HEK293 (cell line): ENCODE measurements around the gene ARL8B.
"Not testable (repeated sequence)": the region's sequence is repeated elsewhere in the genome, so short reads cannot be mapped to it uniquely, and the experiment has no call there.

ENCODE experiments used
- CTCF ChIA-PET: fragments of 350-600 bp; formaldehyde crosslinking; extraction: SDS; loops from one replicate; lab custom pipeline; 2021; ENCODE audit warnings: antibody characterized with exemption; lab: Yijun Ruan, JAX
- POLR2A ChIA-PET: fragments of 300-600 bp; formaldehyde crosslinking; extraction: SDS; loops from one replicate; lab custom pipeline; 2020; ENCODE audit warnings: antibody characterized with exemption, inconsistent platforms; lab: Yijun Ruan, JAX
- H3K27ac ChIP-seq: fragments of 200-500 bp; sonication (Bioruptor generic); 2 replicates; pipeline ENCODE4 v1.5.1; 2014; ENCODE audit warnings: low read depth, low read length, control low read depth, inconsistent platforms; ENCODE audit errors: extremely low read depth
- H3K36me3 ChIP-seq, 2 experiments: fragments of 200-500 bp in 1 of 2; sonication (Bioruptor generic) in 1 of 2; 1 replicate in 1 of 2; 2 replicates in 1 of 2; pipeline ENCODE4 v1.5.1; 2014 to 2017; ENCODE audit warnings: inconsistent platforms in 2 of 2, low read length in 2 of 2; ENCODE audit not compliant: control insufficient read depth in 2 of 2, insufficient read depth in 1 of 2
- H3K4me1 ChIP-seq: fragments of 200-500 bp; sonication (Bioruptor generic); 2 replicates; pipeline ENCODE4 v1.5.1; 2014; ENCODE audit warnings: mild to moderate bottlenecking, low read length, inconsistent platforms; ENCODE audit not compliant: control insufficient read depth, insufficient read depth
- H3K4me3 ChIP-seq: 2 replicates; pipeline ENCODE4 v1.5.1; 2011; ENCODE audit warnings: low read depth, mild to moderate bottlenecking, control low read depth, low read length, moderate library complexity
- H3K9me3 ChIP-seq: fragments of 200-500 bp; sonication (Bioruptor generic); 2 replicates; pipeline ENCODE4 v1.5.1; 2014; ENCODE audit warnings: low read depth, low read length, inconsistent platforms; ENCODE audit not compliant: control insufficient read depth, insufficient read depth
- GLIS1 ChIP-seq: fragments of 450-650 bp; formaldehyde crosslinking; IDR thresholded peaks from 2 replicates; pipeline ENCODE4 v1.5.1; 2016; ENCODE audit warnings: missing biosample characterization, missing genetic modification characterization
- KLF16 ChIP-seq: fragments of 450-650 bp; formaldehyde crosslinking; IDR thresholded peaks from 2 replicates; pipeline ENCODE4 v1.5.1; 2017; ENCODE audit warnings: missing biosample characterization, missing genetic modification characterization
- OSR2 ChIP-seq: fragments of 450-650 bp; formaldehyde crosslinking; IDR thresholded peaks from 2 replicates; pipeline ENCODE4 v1.5.1; 2016; ENCODE audit warnings: missing biosample characterization, missing genetic modification characterization
- PRDM10 ChIP-seq: fragments of 450-650 bp; formaldehyde crosslinking; IDR thresholded peaks from 2 replicates; pipeline ENCODE4 v1.5.1; 2016; ENCODE audit warnings: missing biosample characterization, missing genetic modification characterization
- PRDM2 ChIP-seq: fragments of 450-650 bp; formaldehyde crosslinking; IDR thresholded peaks from 2 replicates; pipeline ENCODE4 v1.5.1; 2016; ENCODE audit warnings: missing biosample characterization, missing genetic modification characterization, borderline replicate concordance
- SETDB1 ChIP-seq: IDR thresholded peaks from one replicate; pipeline ENCODE4 v1.6.1; 2017; ENCODE audit warnings: mild to moderate bottlenecking, low read length, moderate library complexity, mixed read lengths; ENCODE audit not compliant: insufficient read length
- SP2 ChIP-seq: fragments of 450-650 bp; formaldehyde crosslinking; IDR thresholded peaks from 2 replicates; pipeline ENCODE4 v1.5.1; 2016; ENCODE audit warnings: missing biosample characterization, missing genetic modification characterization
- SP3 ChIP-seq: fragments of 450-650 bp; formaldehyde crosslinking; IDR thresholded peaks from 2 replicates; pipeline ENCODE4 v1.5.1; 2016; ENCODE audit warnings: missing biosample characterization, missing genetic modification characterization
- ZBTB17 ChIP-seq: fragments of 450-650 bp; formaldehyde crosslinking; IDR thresholded peaks from 2 replicates; pipeline ENCODE4 v1.5.1; 2016; ENCODE audit warnings: missing biosample characterization, missing genetic modification characterization
- ZBTB44 ChIP-seq: fragments of 450-650 bp; IDR thresholded peaks from 2 replicates; pipeline ENCODE4 v1.5.1; 2018; ENCODE audit warnings: missing biosample characterization, mild to moderate bottlenecking, missing genetic modification characterization
- ZFHX2 ChIP-seq: fragments of 450-650 bp; formaldehyde crosslinking; conservative IDR thresholded peaks from 2 replicates; pipeline ENCODE4 v1.5.1; 2016; ENCODE audit warnings: missing biosample characterization, missing genetic modification characterization
- ZIC2 ChIP-seq: fragments of 450-650 bp; formaldehyde crosslinking; IDR thresholded peaks from 2 replicates; pipeline ENCODE4 v1.5.1; 2016; ENCODE audit warnings: missing biosample characterization, missing genetic modification characterization
- ZNF10 ChIP-seq: fragments of 450-650 bp; formaldehyde crosslinking; IDR thresholded peaks from 2 replicates; pipeline ENCODE4 v1.5.1; 2017; ENCODE audit warnings: missing biosample characterization, missing genetic modification characterization
- ZNF341 ChIP-seq: fragments of 450-650 bp; formaldehyde crosslinking; IDR thresholded peaks from 2 replicates; pipeline ENCODE4; 2016; ENCODE audit warnings: low read depth, missing biosample characterization, missing genetic modification characterization
- ZNF416 ChIP-seq: fragments of 450-650 bp; formaldehyde crosslinking; IDR thresholded peaks from 2 replicates; pipeline ENCODE4 v1.5.1; 2016; ENCODE audit warnings: missing biosample characterization, missing genetic modification characterization
- ZNF514 ChIP-seq: fragments of 450-650 bp; formaldehyde crosslinking; IDR thresholded peaks from 2 replicates; pipeline ENCODE4 v1.5.1; 2016; ENCODE audit warnings: missing biosample characterization, missing genetic modification characterization
- ZNF530 ChIP-seq: fragments of 450-650 bp; formaldehyde crosslinking; IDR thresholded peaks from 2 replicates; pipeline ENCODE4 v1.5.1; 2016; ENCODE audit warnings: low read depth, missing biosample characterization, missing genetic modification characterization
- ZNF677 ChIP-seq: fragments of 450-650 bp; IDR thresholded peaks from 2 replicates; pipeline ENCODE4 v1.5.0; 2018; ENCODE audit warnings: missing biosample characterization, mild to moderate bottlenecking, missing genetic modification characterization, moderate library complexity
- ZNF76 ChIP-seq: fragments of 450-650 bp; formaldehyde crosslinking; IDR thresholded peaks from 2 replicates; pipeline ENCODE4; 2016; ENCODE audit warnings: low read depth, missing biosample characterization, missing genetic modification characterization, borderline replicate concordance

The ARL8B gene

GRCh38 chr3:5105050-5105449 is 17.0 kb upstream of the ARL8B start:
- POLR2A ChIA-PET = no interaction called here
- H3K27ac ChIP-seq = no peak overlapping the region
- TF ChIP-seq ZNF677 (tag by site-specific recombination) = no peak
- TF ChIP-seq SETDB1 = no peak
- TF ChIP-seq SP2 (tag by site-specific recombination) = no peak
- TF ChIP-seq ZNF416 (tag by site-specific recombination) = no peak
- no peak for TF ChIP-seq SP3
- TF ChIP-seq ZNF341 (tag by site-specific recombination) = no peak
- no peak for TF ChIP-seq ZNF530 (tag by site-specific recombination)
- no peak for TF ChIP-seq KLF16 (tag by site-specific recombination)
- no peak for TF ChIP-seq PRDM2
- TF ChIP-seq ZNF514 (tag by site-specific recombination) = no peak
- no peak for TF ChIP-seq ZNF76 (tag by site-specific recombination)
- TF ChIP-seq ZNF10 = no peak
- no peak for TF ChIP-seq ZFHX2 (tag by site-specific recombination)
- TF ChIP-seq, all 188 proteins: peak for 0
- H3K9me3 ChIP-seq = no peaks in the 10 kb centered on the region
- H3K4me3 ChIP-seq = no peak overlapping the region
- H3K36me3 ChIP-seq = no peaks in the 10 kb centered on the region
- peaks cover 2% of the 10 kb centered on the region; the same call in 1 of the 2 replicates for H3K4me1 ChIP-seq
- CTCF ChIA-PET = interaction anchor here (0.6 kb wide), 1 partner anchor 51 kb away, joined by 5 read pairs; no protein-coding TSS in a partner anchor

- CTCF ChIA-PET, H3K4me3 ChIP-seq, H3K27ac ChIP-seq, H3K9me3 ChIP-seq, H3K4me1 ChIP-seq, H3K36me3 ChIP-seq, POLR2A ChIA-PET: not testable (repeated sequence)
- peak; percentile 75 for TF ChIP-seq ZIC2 (tag by site-specific recombination)
- peak; percentile 74; the same call in 1 of the 2 replicates for TF ChIP-seq ZBTB17 (tag by site-specific recombination)
- peak; percentile 72 for TF ChIP-seq GLIS1
- peak; percentile 40; the same call in 1 of the 2 replicates for TF ChIP-seq ZBTB44
- peak; percentile 91 for TF ChIP-seq OSR2 (tag by site-specific recombination)
- TF ChIP-seq PRDM10 (tag by site-specific recombination) = peak; percentile 78
Measured at GRCh38 chr3:5106371-5106770, 15.7 kb upstream of the ARL8B start.
